Measurements from ENCODE around the gene ADAMTS10.
"Not testable (repeated sequence)": the region's sequence is repeated elsewhere in the genome, so short reads cannot be mapped to it uniquely, and the experiment has no call there.

Gene ADAMTS10

DNA sequence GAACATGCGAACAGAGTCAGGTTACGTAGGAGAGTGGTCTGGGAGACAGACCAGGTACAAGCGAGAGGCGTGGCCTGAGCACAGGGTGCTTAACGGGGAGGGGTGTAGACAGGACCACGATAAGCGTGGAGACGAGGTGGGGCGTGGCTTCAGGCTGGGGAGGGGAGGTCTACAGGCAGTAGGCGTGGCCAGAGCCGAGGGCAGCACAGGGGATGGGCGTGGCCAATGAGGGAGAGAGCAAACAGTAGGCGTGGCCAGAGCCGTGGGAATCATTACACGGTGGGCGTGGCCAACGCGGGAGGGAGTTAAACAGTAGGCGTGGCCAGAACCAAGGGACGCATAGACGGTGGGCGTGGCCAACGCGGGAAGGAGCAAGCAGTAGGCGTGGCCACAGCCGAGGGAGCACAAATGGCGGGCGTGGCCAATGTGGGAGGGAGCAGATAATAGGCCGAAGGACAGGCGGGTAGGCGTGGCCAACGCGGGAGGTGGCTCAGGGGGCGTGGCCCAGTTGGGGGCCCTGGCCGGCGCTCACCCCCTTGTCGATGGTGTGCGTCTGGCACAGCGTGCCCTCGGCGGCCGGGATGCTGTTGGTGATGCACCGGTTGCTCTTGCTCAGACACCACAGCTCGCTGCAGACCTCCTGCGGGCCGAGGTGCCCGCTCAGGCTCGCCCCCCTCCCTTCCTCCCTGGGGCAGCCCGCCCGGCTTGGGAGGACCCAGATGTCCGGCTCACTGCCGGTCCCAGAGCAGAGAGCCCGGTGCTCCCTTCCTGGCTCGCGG lies 18.1 kb downstream of the ADAMTS10 start:
- DNase-seq (ENCODE audit: low spot score): peak; percentile 97

DNA sequence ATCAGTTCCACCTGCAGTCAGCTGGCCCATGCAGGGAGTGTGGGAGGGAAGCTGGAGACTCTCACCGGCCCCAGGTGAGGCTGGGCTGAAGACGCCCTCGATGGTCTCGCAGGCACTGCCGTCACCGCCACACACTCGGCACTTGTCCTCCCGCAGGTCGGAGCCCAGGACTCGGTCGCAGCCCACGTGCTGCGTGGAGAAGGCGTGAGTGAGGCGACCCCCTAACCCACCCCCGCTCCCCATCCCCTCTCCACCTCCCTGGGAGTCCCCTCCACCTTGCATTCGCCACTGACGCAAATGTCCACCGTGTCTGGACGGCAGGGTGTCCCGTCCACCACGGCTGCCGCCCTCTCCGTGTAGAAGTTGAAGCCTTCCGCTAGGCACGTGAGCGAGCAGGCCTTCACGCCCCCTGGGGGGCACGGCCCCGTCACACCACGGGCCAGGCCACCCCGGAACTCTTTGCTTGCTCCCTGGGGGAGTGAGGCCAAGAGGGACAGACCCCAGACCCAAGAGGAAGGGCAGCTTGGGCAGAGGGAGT lies 21.3 kb downstream of the ADAMTS10 start:
- DNase-seq (ENCODE audit: low spot score): no peak

DNA sequence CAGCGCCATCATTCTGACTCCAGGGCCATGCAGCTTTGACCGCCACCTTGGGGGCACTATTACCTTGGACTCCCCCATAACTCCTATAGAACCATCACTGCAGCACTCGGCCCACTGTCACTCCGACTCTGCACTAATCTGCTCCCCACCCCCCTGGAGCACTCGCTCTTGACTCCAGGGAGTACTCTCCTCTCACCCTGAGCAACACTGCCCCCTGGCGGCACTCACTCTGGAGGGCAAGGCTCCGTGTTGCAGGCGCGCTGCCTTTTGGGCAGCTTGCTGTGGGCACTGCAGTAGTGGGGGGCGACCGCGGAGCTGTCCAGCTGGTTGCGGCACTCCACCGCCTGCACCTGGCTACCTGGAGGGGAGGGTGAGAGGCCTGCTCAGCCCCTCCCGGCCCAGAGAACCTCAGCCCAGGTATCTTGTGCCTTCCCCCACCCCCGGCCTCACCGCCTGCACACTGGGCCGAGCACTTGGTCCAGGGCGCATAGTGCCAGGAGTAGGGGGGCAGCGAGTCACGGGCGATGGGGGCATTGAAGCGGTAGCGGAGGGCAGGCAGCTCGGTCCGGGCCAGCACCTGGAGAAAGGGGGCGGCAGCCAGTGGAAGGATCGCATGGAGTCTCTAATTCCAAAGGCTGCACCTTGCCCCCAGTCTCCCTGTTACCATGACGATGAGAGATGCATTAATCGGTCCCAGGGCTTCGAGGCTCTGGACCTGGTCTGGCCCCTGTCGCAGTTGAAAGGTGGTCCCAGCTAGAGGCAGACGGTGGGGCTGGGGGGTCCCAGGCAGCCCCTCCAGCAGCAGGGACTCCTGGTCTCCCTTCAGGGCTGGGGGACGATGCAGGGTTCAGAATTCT lies 24.4 kb downstream of the ADAMTS10 start:
- no peak for DNase-seq (ENCODE audit: low spot score)

DNA sequence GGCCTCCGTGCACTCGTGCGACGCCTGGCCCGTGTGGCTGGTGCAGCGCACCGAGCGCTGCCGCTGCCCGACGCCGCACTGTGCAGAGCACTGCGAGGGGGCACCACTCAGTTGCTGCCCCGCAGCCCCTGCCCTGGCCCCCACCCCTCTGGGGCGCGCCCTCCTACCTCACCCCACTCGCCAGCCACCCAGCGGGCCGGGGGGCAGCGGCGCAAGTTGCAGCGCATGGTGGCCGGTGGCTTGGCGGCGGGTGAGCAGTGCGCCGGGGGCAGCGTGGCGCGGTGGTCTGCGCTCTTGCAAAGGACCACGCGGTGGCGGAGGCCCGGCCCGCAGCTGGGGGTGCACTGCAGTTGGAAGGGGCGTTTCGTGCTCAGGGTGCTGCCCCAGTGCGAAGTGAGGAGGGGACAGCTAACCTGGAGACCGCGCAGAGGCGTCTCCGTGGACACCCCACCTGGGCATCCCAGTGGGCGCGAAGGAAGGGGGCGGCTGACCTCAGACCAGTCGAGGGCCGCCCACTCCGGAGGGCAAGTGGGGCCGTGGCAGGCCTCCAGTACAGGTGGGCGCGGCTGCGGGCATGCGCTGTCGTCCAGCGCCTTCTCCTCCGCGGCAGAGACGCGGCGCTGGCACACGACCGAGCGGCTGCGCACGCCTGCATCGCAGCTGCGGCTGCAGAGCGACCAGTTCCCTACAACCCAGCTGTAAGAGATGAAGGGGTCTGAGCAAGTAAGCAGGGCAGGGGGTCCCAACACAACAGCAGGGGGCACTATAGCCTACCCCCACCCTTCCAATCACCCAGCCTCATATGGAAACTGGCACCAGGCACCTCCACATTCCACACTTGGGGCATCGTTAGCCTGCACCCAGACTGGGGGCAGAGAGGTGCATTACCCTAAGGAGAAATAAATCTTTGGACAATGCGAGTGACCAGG lies 25.3 kb downstream of the ADAMTS10 start:
- no peak for DNase-seq (ENCODE audit: low spot score)

DNA sequence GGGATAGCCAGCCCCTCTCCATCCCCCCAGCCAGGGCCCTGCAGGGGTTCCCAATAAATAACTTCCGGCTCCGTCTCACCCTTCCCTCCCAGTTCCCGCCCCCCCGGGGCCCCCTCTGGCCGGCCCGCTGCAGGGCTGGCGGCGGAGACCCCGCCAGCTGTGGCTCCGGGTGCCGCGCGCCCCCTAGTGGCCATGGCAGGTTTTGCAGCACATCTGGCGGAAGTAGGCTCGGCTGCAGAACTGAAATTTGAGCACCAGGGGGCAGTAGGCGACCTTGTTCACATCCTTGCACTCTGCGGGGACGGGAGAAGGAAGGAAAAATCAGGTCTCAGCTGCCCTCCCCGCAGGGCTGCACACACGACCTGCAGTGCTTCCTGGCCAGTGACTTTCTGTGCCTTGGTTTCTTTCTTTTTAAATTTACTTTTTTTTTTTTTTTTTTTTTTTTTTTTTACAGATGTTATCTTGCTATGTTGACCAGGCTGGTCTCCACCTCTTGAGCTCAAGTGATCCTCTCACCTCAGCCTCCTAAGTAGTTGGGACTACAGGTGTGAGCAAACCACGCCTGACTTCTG lies 29.7 kb downstream of the ADAMTS10 start:
- DNase-seq (ENCODE audit: low spot score): peak; percentile 80

GRCh38 chr19:8578642-8579265 lies 31.8 kb downstream of the ADAMTS10 start:
- peak; percentile 69 for DNase-seq (ENCODE audit: low spot score)

GRCh38 chr19:8577741-8578140 lies 32.8 kb downstream of the ADAMTS10 start:
- no peak for DNase-seq (ENCODE audit: low spot score)

GRCh38 chr19:8577247-8577646 lies 33.3 kb downstream of the ADAMTS10 start, which contains the start of gene MYO1F:
Gene MYO1F (minus strand): TSS chr19:8577442. CDS start chr19:8577309, 133 bp downstream.
- DNase-seq (ENCODE audit: low spot score): peak; percentile 64

DNA sequence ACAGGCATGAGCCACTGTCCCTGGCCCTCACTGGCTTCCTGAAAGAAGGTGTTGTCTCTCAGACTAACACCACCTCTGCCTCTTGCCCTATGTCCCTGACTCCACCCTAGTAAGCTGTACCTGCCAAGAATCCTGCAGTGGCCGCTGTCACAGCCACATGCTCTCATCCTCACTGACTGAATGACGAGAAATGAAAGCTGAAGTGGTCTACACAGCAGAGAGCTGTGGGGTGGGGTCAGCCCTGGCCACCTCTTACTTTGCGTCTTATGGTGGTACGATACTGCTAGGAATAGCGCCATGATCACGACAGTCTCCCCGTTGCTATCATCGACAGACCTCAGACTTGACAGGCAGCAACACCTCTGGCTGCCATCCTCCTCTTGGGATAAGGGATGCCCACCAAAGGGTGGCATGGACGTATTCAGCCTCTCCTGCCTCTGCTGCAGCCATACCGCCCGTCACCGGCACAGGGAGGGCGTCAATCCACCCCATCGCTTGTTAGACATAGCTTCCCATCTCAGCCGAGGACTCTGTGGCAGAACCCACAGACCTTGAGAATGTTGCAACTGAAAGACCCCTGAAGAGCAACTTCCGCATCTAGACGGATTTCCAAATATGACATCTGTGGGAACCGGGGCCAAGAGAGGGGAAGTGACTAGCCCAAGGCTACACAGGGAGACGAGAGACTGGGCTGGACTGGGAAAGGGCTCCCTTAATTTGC lies 34.1 kb downstream of the ADAMTS10 start:
- peak; percentile 34 for DNase-seq (ENCODE audit: low spot score)

DNA sequence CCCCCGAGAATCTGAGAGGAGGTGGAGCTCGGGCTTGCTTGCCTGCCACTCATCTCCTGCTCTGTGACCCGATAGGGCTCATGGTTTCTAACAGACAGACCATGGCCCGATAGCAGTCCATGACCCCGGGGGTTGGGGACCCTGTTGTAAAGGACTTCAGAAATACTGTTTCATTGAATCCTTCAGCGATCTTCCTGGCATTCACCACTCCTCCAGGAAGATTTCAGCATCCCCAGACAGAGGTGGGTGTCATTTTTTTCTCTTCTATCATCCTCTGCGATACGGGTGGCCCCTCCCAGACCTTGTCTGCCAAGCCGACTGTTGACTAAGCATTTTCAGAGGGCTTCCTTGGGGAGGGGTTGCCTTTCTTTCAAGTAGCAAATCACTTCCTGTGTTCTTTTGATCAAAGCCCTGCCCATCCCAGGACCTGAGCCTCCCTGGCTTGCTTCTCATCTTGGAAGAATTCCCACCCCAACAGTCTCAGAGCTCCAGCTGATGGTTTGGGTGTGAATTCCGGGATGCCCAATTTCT lies 35.0 kb downstream of the ADAMTS10 start:
- no peak for DNase-seq (ENCODE audit: low spot score)

DNA sequence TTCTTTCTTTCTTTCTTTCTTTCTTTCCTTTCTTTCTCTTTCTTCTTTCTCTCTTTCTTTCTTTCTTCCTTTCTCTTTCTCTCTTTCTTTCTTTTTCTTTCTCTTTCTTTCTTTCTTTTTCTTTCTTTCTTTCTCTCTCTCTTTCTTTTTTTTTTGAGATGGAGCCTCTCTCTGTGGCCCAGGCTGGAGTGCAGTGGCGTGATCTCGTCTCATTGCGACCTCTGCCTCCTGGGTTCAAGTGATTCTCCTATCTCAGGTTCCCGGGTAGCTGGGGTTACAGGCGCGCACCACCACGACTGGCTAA lies 35.9 kb downstream of the ADAMTS10 start:
- not testable (repeated sequence) for DNase-seq (ENCODE audit: low spot score)

DNA sequence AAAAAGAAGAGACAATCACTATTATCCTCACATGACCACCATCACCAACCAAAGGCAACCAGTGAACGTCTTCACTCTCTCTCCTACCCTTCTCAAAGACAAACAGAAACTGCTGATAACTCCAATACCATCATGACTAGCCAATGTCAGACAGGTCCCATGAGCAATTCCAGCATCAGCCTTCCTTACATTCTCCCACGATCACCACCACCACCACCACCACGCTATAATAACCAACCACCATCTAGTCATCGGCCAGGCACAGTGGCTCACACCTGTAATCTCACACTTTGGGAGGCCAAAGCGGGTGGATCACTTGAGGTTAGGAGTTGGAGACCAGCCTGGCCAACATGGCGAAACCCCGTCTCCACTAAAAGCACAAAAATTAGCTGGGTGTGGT lies 37.2 kb downstream of the ADAMTS10 start:
- no peak for DNase-seq (ENCODE audit: low spot score)

GRCh38 chr19:8571006-8571411 lies 39.5 kb downstream of the ADAMTS10 start:
- peak; percentile 72 for DNase-seq (ENCODE audit: low spot score)

DNA sequence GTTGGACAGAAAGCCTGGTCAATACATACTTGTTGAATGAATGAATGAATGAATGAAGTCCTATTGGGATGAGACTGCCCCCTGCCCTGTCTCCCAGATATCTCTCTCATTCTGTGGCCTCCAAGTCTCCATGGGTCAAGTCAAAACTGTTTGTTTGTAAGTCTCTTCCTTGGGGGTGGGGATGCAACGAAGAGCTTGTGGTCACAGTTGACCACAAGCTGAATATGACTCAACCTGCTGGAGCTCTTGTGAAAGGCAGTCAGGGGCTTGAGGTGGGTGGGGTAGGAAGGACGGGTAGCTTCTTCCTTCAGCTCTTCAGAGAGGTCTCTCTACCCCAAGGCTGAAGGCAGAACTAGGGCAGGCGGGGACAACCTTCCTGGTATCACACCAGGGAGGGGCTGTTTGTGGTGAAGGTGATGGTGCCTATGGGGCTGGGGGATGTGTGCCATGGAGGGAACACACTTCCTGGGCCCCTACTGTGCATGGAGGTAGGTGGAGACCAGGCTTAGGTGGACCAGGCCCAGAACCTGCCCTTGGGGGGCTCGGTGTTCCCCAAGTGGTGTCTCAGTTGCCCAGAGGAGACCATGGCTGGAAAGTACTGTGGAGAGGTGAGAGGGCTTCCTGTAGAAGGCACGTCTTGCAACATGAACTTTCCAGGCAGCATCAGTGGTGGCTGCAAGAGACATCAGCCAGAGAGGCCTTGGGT lies 41.3 kb downstream of the ADAMTS10 start:
- DNase-seq (ENCODE audit: low spot score): peak; percentile 66

DNA sequence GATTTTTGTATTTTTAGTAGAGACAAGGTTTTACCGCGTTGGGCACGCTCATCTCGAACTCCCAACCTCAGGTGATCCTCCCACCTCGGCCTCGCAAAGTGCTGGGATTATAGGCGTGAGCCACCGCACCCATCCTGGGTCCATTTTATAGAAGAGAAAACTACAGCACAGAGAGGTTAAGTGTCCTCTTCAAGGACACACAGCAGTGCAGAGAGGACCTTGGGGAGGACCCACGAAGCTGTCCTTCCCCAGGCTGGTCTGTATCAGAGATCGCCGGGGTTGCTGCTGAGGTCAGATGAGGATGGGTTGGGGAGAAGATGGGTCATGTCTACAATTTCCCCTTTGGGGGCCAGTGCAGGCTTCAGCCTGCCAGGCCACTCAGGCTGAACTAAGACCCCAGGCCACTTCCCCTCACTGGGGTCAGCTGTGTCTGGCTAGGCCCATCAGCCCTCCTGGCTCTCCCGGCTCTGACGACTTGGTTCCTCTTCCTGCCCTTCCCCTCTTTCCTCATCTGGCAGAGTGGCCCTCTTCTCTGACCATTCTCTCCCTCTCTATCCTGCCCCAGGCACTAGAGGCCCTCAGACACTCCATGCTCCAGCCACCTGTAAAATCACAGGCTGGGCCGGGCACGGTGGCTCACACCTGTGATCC lies 42.9 kb downstream of the ADAMTS10 start:
- peak; percentile 69 for DNase-seq (ENCODE audit: low spot score)

GRCh38 chr19:8566855-8567254 lies 43.7 kb downstream of the ADAMTS10 start:
- no peak for DNase-seq (ENCODE audit: low spot score)

DNA sequence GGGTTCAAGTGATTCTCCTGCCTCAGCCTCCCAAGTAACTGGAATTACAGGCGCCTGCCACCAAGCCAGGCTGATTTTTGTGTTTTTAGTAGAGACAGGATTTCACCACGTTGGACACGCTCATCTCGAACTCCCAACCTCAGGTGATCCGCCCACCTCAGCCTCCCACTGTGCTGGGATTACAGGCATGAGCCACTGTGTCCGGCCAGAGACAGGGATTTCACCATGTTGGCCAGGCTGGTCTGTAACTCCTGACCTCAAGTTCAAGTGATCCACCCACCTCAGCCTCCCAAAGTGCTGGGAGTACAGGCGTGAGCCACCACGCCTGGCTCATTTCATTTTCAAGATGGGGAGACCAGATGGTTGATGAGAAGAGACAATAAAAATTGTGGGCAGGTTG lies 45.6 kb downstream of the ADAMTS10 start:
- not testable (repeated sequence) for DNase-seq (ENCODE audit: low spot score)

- no peak for DNase-seq (ENCODE audit: low spot score)
Observed at GRCh38 chr19:8561075-8561764, 49.3 kb downstream of the ADAMTS10 start.

Data from Ammon's horn (tissue), 1 donor.